GM10266 (cell line): Measurements from ENCODE around the gene GPBAR1.
A peak's percentile ranks its signal among the peaks of the same experiment; 100 is the strongest.

Experiments
- DNase-seq: peaks from one replicate; pipeline ENCODE4 v3.0.0; 2012; ENCODE audit errors: extremely low spot score
- CTCF ChIP-seq: IDR thresholded peaks from 2 replicates; pipeline ENCODE4 v1.5.1; 2012; ENCODE audit warnings: mild to moderate bottlenecking, low read depth; ENCODE audit not compliant: control insufficient read depth, insufficient read depth; ENCODE audit errors: missing control alignments

Gene GPBAR1

GRCh38 chr2:218290316-218291261, 29.8 kb downstream of the GPBAR1 start:
- no peak for TF ChIP-seq CTCF
- DNase-seq, result peak; percentile 67

GRCh38 chr2:218291318-218292047, 30.7 kb downstream of the GPBAR1 start:
- no peak for TF ChIP-seq CTCF
- DNase-seq, result peak; percentile 35

GRCh38 chr2:218292048-218293014, 31.5 kb downstream of the GPBAR1 start, which contains the start of gene TMBIM1:
TSS of gene TMBIM1 (minus strand) at chr2:218292503. CDS start at chr2:218282141, 10,362 bp downstream.
- TF ChIP-seq CTCF, result peak; percentile 93
- peak; percentile 91 for DNase-seq

- no peak for DNase-seq
- TF ChIP-seq CTCF, result no peak
Observed at GRCh38 chr2:218293715-218294429, 33.1 kb downstream of the GPBAR1 start.

- TF ChIP-seq CTCF, result no peak
- no peak for DNase-seq
Observed at GRCh38 chr2:218294430-218295022, 33.7 kb downstream of the GPBAR1 start.

- TF ChIP-seq CTCF, result no peak
- DNase-seq, result no peak
Observed at GRCh38 chr2:218295029-218295428, 34.2 kb downstream of the GPBAR1 start.
